HFF-Myc (cell line): ENCODE measurements around the gene C1orf74.

Experiments used
- DNase-seq: peaks from one replicate; pipeline ENCODE4 v3.0.0-alpha.2; 2011; ENCODE audit warnings: low read depth; ENCODE audit errors: extremely low read depth
- H3K4me3 ChIP-seq: replicated peaks from 2 replicates; pipeline ENCODE4 v1.5.1; 2011; ENCODE audit warnings: low read depth, mild to moderate bottlenecking, control low read depth, low read length
- CTCF ChIP-seq: IDR thresholded peaks from 2 replicates; pipeline ENCODE4 v1.5.1; 2012; ENCODE audit warnings: mild to moderate bottlenecking, low read depth, low read length, control low read depth; ENCODE audit errors: missing control alignments

The C1orf74 gene

GRCh38 chr1:209755926-209756614 is 28.3 kb downstream of the C1orf74 start, which contains the start of gene TRAF3IP3:
TRAF3IP3 (plus strand) TSS chr1:209756053; CDS start chr1:209760040, 3,987 bp downstream.
- no peak for TF ChIP-seq CTCF
- DNase-seq = no peak
- no peak within 1 kb of the TSS for H3K4me3 ChIP-seq

DNA sequence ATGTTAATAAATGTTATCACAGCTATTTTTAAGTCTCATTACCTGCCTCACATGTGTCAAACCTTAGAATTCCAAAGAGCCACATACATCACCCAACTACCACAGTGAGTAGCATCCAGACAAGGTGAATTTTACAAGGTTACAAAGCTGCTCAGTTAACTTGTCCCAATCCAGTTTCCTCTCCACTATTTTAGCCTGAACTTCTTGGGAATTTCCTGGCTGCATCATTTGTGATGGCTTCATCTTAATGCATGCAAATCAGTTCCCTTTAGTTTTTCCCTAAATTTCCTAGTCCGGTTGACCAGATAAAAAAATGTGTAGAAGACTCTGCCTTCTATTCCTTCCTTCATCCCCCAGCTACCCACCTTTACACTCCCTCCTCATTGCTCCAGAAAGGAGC is 29.1 kb downstream of the C1orf74 start:
- H3K4me3 ChIP-seq = no peak overlapping the region
- no peak for TF ChIP-seq CTCF
- no peak for DNase-seq

GRCh38 chr1:209752890-209753289 is 31.5 kb downstream of the C1orf74 start:
- DNase-seq = no peak
- TF ChIP-seq CTCF = no peak
- H3K4me3 ChIP-seq = no peak overlapping the region

DNA sequence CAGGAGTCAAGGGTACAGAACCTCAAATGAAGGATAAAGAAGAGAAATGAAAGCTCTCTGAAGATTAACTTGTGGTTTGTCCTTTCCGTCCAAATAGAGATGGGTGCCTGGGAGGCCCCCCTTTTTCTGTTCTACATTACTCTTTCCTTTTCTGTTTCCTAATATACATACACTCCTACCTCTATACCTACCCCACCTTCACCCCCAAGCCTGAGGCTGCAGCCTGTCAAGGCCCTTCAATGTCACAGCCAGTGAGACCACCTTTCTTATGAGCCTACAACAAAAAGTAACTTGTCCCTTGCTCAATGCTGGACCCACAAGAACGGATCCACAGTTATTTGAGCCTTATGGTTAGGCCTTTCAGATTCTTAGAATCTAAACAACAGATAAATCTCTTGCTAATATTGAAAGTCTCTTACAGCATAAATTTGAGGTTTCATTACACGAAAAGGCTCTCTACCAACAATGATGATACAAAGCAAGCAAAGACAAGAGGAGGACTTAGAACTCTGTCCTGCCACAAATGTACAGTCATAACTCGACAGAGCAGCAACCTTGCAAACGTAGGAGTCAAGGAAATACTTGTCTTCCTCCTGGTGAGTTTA is 32.6 kb downstream of the C1orf74 start:
- no peak overlapping the region for H3K4me3 ChIP-seq
- no peak for TF ChIP-seq CTCF
- no peak for DNase-seq

GRCh38 chr1:209749670-209750323 is 34.6 kb downstream of the C1orf74 start:
- TF ChIP-seq CTCF = no peak
- no peak overlapping the region for H3K4me3 ChIP-seq
- DNase-seq = no peak

- TF ChIP-seq CTCF = no peak
- DNase-seq = no peak
- H3K4me3 ChIP-seq = no peak overlapping the region
These were observed 35.2 kb downstream of the C1orf74 start for GRCh38 chr1:209749205-209749604.
